Lower lobe of right lung (tissue), 2 donors: ENCODE measurements around the gene MMP11. TPM values are rescaled to one million over a fixed set of nuclear protein-coding genes. Genes with fewer than 3 reads are reported as not detected.

Experiments
- ATAC-seq, 2 donors: fragments of 200-7000 bp; cut with Tn5 transposase; one replicate each; pipeline ENCODE4 v1.9.1; 2020 to 2022; ENCODE audit warnings: mild to moderate bottlenecking in 2 of 2, moderate library complexity in 2 of 2
- DNase-seq: peaks from one replicate; pipeline ENCODE4 v3.0.0-alpha.2; 2020
- H3K27ac ChIP-seq: fragments of 200-600 bp; one replicate; pipeline ENCODE4 v1.8.0; 2022
- H3K27me3 ChIP-seq: fragments of 200-600 bp; one replicate; pipeline ENCODE4 v1.8.0; 2022; ENCODE audit warnings: low read depth
- H3K36me3 ChIP-seq: fragments of 200-600 bp; one replicate; pipeline ENCODE4 v1.8.0; 2022; ENCODE audit warnings: mild to moderate bottlenecking
- H3K4me1 ChIP-seq: fragments of 200-600 bp; one replicate; pipeline ENCODE4 v1.8.0; 2022
- H3K4me3 ChIP-seq: fragments of 200-600 bp; one replicate; pipeline ENCODE4 v1.8.0; 2022; ENCODE audit warnings: mild to moderate bottlenecking
- H3K9me3 ChIP-seq: fragments of 200-600 bp; one replicate; pipeline ENCODE4 v1.8.0; 2022
- intact Hi-C: fragments of 100-400 bp; cut with DNase I; formaldehyde crosslinking; loops from one replicate; pipeline ENCODE4 v1.11.0; 2022
- total RNA-seq: library from RNA; stranded (reverse); fragmentation: NEBNext Ultra II Directional; extraction: Animal tissue kit (Norgen Biotek cat#: 25700); gene quantifications from one replicate; pipeline ENCODE4 v1.2.1, GENCODE V29; 2021
- TF ChIP-seq, protein P1 (sequence below): fragments of 200-600 bp; IDR thresholded peaks from one replicate; pipeline ENCODE4 v1.8.0; 2022; ENCODE audit warnings: antibody characterized with exemption, mild to moderate bottlenecking
- donor health status: DM: no; HTN: yes; CAD: no; lungs with severe emphysema.

The MMP11 gene
- total RNA-seq, 1 donor from 2014 or later = 1.9 TPM

DNA sequence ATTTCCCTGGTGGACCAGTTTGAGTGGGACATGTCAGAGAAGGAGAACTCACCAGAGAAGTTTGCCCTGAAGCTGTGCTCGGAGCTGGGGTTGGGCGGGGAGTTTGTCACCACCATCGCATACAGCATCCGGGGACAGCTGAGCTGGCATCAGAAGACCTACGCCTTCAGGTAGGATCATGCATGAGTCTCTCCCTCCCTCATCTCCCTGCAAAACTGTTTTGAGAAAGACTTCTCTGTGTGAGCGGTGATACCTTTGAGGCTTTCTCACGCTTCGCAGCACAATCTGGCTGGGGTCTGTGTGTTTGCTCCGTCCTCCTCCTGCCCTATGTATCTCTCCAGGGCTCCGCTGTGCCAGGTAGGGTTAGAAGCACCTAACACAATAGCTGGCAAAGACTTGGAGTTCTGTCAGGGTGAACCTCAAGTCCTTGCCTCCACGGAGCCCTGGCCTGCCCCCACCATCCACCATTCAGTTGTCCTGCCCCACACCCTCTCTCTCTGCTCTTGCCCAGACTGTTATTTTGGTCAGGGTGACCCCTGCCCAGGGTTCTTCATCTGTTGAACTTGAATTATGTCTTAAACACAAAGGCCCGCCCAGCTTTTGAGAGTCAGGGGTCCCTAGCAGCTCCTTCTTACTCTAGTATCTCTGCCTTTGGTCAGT is 52.7 kb downstream of the MMP11 start:
- Histone ChIP-seq H3K4me1 (no peaks in the 10 kb centered on the region), H3K9me3 (no peaks in the 10 kb centered on the region), H3K4me3 (no peak overlapping the region), H3K27ac (no peak overlapping the region), H3K27me3 (no peaks in the 10 kb centered on the region), H3K36me3 (peaks cover 99% of the 10 kb centered on the region)
- ATAC-seq (no peak), DNase-seq (peak; percentile 9)
- intact Hi-C loops = no loop called here
- TF ChIP-seq, protein P1, sequence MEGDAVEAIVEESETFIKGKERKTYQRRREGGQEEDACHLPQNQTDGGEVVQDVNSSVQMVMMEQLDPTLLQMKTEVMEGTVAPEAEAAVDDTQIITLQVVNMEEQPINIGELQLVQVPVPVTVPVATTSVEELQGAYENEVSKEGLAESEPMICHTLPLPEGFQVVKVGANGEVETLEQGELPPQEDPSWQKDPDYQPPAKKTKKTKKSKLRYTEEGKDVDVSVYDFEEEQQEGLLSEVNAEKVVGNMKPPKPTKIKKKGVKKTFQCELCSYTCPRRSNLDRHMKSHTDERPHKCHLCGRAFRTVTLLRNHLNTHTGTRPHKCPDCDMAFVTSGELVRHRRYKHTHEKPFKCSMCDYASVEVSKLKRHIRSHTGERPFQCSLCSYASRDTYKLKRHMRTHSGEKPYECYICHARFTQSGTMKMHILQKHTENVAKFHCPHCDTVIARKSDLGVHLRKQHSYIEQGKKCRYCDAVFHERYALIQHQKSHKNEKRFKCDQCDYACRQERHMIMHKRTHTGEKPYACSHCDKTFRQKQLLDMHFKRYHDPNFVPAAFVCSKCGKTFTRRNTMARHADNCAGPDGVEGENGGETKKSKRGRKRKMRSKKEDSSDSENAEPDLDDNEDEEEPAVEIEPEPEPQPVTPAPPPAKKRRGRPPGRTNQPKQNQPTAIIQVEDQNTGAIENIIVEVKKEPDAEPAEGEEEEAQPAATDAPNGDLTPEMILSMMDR = no peak

DNA sequence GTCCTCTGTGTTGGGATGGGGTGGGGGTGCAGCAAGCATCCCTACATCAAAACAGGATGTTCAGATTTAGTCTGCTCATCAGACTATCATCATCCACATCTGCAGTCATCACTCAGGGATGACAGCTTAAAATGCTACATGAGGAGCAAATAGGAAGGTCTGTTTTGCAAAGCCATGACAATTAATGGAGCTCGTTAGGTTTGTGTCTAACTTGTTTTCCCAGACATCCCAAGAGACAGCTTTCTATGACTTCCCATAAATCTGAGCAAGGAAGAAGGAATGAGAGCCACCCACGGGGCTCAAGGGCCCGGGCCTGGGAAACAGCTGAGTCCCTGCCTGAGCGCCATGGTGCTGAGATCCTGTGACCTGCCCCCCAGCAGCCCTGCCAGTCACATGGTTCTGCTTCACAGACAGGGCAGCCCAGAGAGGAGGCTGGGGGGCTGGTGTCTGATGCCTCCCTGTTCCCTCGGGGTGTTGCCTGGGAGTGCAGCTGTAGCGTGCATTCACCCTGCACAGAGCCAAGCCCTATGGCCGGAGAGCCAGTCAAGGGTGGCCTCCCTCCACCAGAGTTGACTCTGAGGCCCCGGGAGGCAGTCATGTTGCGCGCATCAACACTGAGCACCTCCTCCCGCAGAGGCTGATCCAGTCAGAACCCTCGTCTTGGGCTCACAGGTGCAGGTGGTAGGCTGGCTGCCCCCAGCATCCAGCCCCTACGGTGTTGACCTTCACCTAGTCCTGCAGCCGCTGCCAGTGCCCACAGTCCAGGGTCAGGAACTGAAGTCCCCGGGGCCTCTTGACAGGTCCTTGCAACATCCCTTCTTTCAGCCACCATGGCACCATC is 54.1 kb downstream of the MMP11 start:
- intact Hi-C loops = no loop called here
- no peak for ATAC-seq
- Histone ChIP-seq H3K9me3 (no peaks in the 10 kb centered on the region), H3K36me3 (peaks cover 95% of the 10 kb centered on the region), H3K27ac (no peak overlapping the region), H3K4me1 (no peaks in the 10 kb centered on the region), H3K4me3 (no peak overlapping the region), H3K27me3 (no peaks in the 10 kb centered on the region)
- TF ChIP-seq, protein P1 = no peak
- peak; percentile 39 for DNase-seq

DNA sequence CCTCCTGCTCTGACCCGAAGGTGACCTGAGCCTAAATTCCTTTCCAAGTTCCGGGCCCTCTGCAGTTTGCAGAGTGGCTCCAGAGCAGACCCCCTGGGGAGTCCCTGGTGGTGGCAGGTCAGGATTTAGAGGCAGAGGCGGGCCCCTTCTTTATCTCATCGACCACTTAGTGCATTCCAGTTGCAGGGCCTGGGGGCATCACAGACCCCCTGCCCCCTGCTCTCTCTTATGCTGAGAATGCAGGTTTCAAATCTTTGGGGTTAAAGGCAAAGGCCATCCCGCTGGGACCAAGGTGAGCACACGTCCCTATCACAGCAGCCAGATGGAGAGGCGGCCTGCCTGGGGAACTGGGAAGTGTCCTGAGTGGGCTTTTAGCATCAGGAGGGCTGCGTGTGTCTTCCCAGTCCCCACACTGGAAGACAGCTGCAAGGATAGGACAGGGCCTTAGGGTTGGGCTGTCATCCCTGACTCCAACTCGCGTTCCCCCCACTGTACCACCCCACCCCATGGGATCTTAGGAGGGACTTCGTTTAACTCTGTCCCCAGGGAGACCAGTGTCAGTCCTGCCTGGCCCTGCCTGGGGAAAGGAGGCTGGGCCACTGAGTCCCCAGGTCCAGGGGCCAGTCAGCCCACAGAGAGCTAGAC is 54.8 kb downstream of the MMP11 start:
- DNase-seq = peak; percentile 17
- H3K36me3 ChIP-seq = peaks cover 95% of the 10 kb centered on the region

DNA sequence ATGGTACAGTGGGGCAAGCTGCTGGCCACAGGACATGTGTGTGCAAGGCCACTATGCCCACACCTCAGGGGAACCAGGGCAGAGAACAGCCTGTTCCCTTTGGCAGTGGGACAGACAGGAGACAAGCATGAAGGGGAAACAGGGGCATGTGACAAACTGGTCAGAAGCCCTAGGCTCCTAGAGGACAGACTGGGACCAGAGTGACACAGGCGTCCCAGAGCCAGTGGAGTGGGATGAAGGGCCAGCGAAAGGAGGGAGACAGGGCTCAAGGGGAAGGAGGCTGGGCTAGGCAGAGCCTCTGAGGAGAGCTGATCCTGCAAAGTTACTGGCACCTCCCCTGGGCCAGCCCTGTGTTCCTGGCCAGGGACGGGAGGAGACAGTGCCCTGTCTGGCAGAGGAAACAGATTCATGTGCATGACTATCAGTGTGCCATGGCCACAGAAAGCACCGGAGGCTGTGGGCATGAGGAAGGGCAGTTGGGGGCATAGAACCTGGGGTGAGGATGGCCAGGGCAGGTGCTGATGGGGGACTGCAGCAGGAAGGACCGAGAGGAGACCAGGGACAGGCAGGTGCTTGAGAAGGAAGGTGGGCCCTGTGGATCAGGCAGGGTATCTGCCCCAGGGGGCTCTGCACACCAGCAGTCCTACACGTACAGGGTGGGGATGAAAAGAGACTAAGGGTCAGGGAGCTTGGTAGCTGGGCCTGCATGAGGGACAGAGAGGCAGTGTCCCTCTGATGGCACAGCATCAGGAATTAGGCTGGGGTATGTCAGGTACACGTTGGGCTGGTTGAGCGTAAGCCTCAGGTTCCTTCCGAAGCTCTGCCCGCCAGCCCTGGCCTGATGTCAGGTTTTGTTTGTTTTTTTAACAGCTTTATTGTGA is 56.4 kb downstream of the MMP11 start:
- TF ChIP-seq, protein P1 = no peak
- Histone ChIP-seq H3K9me3 (no peaks in the 10 kb centered on the region), H3K36me3 (peaks cover 95% of the 10 kb centered on the region), H3K27me3 (no peaks in the 10 kb centered on the region), H3K4me3 (no peak overlapping the region), H3K4me1 (no peaks in the 10 kb centered on the region), H3K27ac (no peak overlapping the region)
- intact Hi-C loops = no loop called here
- DNase-seq (peak; percentile 14), ATAC-seq (no peak)

More for the DNA sequence above, 54.8 kb downstream of the MMP11 start:
- no peak overlapping the region for H3K4me3 ChIP-seq
- TF ChIP-seq, protein P1 = no peak
- no peaks in the 10 kb centered on the region for H3K27me3 ChIP-seq
- no peak overlapping the region for H3K27ac ChIP-seq
- no peak for ATAC-seq
- no peaks in the 10 kb centered on the region for H3K9me3 ChIP-seq
- no peaks in the 10 kb centered on the region for H3K4me1 ChIP-seq
- intact Hi-C loops = no loop called here

DNA sequence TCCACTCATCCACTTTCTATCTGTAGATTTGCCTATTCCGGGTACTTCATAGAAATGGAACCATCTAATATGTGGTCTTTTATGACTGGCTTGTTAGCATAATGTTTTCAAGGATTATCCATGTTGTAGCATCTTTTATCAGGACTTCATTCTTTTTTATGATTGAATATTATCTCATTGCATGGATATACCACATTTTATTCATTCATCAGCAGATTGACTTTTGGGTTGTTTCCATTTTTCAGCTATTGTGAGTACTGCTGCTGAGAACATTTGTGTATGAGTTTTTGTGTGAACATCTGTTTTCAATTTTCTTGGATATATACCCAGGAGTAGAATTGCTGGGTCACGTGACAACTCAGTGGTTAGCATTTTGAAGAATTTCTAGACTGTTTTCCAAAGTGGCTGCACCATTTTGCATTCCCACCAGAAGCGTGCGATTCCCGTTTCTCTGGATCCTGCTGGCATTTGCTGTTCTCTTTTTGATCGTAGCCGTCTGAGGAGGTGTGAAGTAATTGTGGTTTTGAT is 57.3 kb downstream of the MMP11 start:
- no peak overlapping the region for H3K4me3 ChIP-seq
- intact Hi-C loops = no loop called here
- TF ChIP-seq, protein P1 = no peak
- ATAC-seq (no peak), DNase-seq (no peak)
- peaks cover 95% of the 10 kb centered on the region for H3K36me3 ChIP-seq
- no peaks in the 10 kb centered on the region for H3K9me3 ChIP-seq
- no peak overlapping the region for H3K27ac ChIP-seq
- no peaks in the 10 kb centered on the region for H3K27me3 ChIP-seq
- no peaks in the 10 kb centered on the region for H3K4me1 ChIP-seq
